RPMI8226 (cell line): ENCODE measurements around the gene ARL2.
"Not testable (repeated sequence)": the region's sequence is repeated elsewhere in the genome, so short reads cannot be mapped to it uniquely, and the experiment has no call there.

ENCODE experiments used
- DNase-seq: peaks from one replicate; pipeline ENCODE4 v3.0.0-alpha.2; 2015

Gene ARL2

DNA sequence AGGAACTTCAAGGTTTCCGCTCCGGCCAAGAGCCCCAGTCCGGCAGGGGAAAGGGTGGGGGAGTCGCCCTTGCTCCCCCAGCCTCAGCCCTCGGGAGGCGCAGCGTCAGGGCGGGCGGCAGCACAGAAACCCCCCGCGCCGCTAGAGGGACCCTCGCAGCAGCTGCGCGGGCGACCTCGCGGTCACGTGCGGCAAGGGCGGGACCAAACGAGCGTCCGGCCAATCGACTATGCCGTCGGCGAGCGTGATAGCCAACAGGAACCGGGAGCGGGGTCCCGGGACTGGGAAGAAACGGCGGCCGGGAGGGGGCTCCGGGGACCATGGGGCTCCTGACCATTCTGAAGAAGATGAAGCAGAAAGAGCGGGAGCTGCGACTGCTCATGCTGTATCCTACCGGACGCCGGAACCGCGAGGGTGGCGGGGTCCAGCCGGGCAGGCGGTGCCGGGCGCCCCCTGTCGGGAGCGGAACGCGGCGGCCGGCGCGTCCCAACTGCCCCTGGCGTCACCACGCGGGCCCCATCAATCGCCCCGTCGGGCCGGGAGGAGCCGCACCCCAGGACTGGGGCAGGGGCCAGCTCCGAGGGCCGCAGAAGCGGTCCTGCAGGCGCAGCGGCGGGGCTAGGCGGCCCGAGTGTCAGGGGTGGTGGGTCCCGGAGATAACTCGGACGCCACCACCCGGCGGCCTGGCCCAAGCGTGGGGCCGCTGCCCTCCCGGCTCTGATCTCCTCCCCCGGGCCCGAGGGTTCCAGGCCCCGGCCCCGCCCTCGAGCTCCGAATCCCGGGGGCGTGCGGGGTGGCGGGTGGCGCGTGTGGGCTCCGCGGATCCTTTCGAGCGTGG is at the start of gene ARL2:
ARL2 (plus strand) TSS at position 273 of the 838 bp plus-strand sequence; CDS start at position 321, 48 bp downstream.
- DNase-seq: peak; percentile 95

GRCh38 chr11:64967375-64967774 is 46.6 kb upstream of the ARL2 start:
- DNase-seq: no peak

DNA sequence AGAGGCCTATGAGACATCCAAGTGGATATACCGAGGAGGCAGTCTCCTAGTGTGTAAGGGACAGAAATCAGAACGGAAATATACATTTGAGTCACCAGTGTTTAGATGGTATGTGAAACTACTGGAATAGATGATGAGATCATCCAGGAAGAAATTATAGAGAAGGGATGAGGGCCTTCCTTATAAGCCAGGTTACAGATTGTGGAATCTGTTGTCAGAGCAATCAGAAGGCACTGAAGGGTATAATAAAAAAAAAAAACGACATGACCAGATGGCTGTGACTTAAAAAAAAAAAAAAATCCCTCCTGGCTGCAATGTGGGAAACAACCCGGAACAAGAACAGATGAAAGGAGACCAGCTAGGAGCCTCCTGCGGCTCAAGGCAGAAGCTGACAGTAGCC is 44.8 kb upstream of the ARL2 start:
- no peak for DNase-seq

DNA sequence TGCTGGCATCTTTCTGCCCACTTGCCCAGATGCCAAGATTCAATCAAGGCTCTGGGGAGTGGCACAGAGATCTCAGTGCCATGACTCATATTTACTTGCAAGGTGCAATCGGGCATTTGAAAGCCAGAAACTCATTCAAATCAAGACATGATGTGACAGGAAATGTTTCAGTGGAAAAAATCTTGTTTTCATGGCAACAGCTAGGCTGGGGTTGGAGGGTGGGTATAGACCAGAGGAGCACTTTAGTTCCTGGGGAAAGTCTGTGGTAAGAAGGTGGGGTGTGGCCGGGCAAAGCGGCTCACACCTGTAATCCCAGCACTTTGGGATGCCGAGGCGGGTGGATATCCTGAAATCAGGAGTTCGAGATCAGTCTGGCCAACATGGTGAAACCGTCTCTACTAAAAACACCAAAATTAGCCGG is 43.2 kb upstream of the ARL2 start:
- DNase-seq: peak; percentile 25

DNA sequence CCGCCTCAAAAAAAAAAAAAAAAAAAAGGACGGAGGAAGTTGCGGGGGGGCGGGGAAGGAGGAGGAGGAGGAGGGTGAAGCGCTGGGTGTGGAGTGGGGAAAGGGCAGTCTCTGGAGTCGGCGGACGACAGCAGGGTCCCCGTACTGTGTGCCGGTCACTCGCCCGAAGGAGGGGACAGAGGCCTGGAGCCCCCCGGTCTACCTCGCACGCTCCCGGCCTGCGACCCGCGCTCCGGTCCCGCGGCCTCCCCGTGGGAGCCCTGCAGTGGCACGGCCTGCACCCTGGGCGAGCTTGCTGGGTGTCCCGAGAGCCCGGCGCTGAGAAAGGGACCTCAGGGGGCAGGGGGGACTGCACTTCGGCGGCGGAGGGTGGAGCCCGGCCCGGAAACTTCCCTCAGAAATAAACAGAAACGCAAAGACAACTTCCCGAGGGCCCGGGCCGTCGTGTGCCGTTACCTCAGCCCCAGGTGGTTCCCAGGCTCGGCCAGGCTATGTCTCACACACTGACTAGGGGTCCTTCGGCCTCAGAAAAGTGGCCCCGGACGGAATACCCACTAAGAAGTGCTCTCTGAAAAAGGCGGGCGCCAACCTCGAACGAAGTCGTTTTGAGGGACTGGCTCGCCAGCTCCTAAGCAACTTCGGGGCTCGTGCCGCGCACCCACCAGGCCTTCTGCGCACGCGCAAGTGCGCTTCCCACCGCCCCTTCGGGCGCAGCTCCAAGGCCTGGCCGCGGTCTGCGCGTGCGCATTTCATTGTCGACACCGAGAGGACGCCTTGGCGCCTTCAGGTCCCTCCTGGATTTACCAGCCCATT is 42.3 kb upstream of the ARL2 start, which contains the start of gene MAJIN:
MAJIN (minus strand) TSS at position 688 of the 813 bp plus-strand sequence. CDS start 12,703 bp downstream, outside the sequence.
- DNase-seq: peak; percentile 82

DNA sequence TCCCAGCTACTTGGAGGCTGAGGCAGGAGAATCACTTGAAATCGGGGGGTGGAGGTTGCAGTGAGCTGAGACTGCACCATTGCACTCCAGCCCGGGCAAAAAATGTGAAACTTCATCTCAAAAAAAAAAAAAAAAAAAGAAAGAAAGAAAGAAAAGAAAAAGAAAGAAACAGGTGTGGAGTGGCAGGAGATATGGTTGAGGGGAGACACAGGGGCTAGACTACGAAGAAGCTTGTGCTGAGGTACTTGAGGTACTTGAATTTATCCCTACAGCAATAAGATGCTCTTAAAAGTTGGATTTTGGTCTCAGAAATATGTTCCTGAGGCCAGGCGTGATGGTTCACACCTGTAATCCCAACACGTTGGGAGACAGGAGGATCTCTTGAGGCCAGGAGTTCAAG is 39.8 kb upstream of the ARL2 start:
- no peak for DNase-seq

- DNase-seq: no peak
These were observed 37.3 kb upstream of the ARL2 start for GRCh38 chr11:64976651-64977050.

- not testable (repeated sequence) for DNase-seq
These were observed 30.6 kb upstream of the ARL2 start for GRCh38 chr11:64983339-64983738.

DNA sequence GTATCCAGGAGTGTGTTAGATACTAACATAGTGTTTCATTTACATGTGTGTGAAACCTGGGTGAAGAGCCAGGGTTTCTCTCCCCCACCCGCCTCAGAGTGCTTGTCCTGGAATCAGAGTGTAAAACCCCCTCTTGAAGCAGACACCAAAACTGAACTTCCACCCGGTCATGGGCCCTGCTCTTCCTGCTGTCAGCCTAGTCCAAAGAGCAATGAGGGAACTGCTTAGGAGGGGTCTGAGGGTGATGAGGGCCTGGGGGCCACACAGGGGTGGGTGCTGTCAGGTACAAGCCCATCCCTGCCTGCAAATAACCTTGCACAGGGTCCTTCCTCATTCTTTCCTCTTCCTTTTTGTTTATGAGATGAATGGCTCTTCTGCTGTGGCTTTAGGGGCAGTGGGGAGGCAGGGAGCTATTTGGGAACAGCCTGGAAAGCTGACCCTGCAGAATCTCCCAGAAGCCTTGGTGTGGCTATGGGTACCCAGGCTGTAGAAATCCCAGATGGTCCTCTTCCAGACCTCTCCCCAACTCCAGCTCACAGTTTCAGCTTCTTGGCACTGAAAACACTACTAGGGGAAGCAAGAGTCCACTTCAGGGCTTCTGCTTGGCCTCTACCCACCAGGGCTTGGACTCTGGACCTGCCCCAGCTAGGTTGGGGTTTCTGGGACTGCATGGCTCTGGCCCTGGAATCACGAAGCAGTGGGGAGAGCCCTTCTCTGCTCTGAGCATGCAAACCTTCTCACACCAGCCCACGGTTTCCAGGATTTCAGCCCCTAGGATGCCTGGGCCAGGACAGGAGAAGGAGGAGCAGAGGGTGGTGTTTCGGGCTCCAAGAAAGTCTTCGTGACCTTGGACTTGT is 25.7 kb upstream of the ARL2 start:
- no peak for DNase-seq

DNA sequence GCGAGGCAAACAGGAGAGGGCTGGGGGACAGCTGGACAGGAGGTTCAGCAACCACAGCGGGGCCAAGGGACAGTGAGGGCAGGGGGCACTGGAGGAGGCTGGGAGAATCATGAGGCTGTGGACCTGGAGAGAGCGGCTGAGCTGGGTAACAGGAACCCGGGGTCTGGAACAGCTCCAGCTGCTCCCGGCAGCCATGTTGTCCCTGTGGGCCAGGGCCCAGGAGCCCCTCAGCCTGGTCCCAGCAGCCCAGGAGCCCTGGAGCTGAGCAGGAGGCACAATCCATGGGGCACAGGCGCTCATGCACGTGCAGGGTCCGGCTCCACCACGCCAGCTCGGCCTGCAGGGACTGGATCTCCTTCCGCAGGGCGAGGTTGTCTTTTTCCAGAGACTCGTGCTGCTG is 24.5 kb upstream of the ARL2 start:
- DNase-seq: no peak

DNA sequence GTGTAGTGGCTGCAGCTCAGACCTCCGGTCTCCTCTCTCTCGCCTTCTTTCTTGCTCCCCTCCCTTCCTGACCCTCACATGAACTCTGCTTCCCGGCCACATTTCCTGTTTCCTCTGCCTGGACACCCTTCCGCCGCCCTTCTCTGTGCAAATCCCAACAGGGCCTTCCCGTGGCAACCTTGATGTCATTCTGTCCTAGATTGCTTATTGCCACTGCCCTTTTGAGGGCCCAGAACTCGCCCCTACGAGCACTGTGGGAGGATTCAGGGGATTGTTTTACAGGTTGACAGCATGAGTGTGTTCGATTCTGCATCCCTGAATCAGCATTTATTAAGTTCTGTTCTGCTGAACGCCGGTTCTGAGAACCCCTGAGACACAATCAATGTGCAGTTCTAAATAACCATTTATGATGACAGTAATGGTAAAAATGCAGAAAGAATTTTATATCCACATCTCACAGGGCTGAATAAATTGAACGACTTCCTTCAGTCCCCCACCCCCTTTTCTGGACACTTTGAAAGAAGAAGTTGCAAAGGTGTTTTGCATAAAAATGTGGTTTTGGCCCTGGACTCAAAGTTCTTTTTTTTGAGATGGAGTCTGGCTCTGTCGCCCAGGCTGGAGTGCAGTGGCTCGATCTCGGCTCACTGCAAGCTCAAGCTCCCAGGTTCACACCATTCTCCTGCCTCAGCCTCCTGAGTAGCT is 23.6 kb upstream of the ARL2 start:
- peak; percentile 27 for DNase-seq

DNA sequence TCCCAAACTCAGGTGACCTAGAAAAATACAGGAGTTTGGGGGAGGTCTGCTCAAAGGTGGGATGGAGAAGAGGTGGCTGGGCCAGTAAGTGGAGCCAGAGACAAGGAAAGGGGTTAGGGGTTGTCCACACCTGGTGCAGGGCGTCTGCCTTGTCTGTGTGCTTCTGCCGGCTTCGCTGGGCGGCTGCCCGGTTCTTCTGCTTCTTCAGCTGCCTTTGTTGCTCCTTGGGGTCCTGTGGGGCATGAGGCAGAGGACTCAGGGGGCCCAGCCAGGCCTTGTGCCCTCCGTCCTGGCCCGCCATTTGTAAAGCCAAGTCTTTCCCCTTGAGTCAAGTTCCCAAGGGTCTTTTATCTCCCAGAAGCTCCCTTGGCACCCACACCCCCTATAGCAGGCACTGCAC is 19.6 kb upstream of the ARL2 start:
- no peak for DNase-seq

DNA sequence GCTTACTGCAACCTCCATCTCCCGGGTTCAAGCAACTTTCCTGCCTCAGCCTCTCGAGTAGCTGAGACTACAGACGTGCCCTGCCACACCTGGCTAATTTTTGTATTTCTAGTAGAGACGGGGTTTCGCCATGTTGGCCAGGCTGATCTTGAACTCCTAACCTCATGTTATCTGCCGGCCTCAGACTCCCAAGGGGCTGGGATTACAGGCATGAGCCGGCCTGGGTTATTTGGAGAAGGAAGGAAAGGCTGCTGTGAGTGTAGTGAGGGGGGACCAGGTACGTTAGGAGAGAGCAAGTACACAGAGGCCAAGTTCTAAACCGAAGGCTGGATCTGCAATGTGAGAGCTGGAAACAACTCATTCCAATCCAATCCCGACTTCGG is 17.6 kb upstream of the ARL2 start:
- DNase-seq: no peak

DNA sequence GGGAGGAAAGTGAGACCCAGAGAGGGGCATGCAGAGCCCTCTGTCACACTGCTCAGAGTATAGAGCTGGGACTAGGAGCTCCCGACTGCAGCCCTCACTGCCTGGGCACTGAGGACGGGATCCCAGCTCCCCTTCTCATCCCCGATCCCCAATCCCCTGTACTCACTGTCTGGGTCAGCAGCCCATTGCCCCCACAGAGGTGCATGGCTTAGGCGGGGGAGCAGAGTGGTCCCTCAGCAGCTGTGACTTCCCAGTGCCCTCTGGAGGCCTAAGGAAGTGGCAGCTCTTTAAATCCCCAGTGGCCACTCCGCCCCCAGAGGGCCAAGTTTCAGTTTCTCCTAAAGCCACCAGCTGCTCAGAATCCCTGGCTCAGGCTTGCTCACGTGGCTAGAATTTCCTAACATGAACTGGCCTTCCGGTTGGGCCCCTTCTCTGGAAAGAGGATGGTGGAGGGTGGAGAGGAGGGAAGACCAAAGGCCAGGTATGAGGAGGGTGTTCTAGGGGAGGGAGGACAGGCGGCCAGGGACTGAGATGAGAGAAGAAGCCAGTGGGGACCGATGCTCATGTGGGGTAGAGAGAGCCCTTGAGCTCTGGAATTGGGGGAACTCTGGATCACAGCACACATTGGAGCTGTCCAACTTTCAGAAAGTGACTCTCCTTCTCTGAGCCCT is 17.1 kb upstream of the ARL2 start, which contains the start of gene BATF2:
BATF2 (minus strand) TSS at position 262 of the 671 bp plus-strand sequence; CDS start at position 205, 57 bp downstream.
- peak; percentile 73 for DNase-seq

DNA sequence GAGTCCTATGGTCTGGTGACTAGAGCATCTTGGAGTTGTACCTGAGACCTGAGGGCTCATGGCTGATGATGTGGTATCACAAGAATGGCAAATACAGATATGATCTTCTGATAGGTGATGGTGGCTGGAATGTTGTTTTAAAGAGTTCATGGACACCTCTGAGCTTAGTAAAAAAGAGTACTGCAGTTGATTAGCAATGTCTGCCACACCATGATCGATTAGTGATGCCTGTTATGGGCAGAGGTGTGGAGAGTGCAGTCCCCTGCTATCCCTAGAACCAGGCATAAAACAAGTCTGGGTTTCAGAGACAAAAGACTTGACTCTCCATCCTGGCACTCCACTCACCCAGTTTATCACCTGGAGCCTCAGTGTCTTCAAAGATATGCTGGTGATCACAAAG is 15.8 kb upstream of the ARL2 start:
- DNase-seq: no peak

GRCh38 chr11:64998690-64999431 is 15.1 kb upstream of the ARL2 start:
- DNase-seq: no peak

DNA sequence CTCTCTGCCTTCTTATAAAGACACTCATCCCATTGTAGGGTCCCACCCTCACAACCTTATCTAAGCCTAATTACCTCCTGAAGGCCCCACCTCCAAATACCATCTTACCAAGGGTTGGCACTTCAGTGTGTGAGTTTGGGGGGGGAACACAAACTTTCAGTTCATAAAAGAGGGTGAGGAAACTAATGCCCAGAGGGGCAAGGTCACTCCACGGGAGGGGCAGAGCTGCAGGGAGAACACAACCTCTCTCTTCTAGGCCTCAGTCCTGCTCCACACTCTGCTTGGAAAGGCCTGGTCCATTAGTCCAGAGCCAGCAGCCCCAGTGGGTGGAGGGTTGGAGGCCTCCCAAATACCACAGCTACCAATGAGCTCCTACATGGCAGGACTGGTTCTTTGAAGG is 14.5 kb upstream of the ARL2 start:
- DNase-seq: no peak

DNA sequence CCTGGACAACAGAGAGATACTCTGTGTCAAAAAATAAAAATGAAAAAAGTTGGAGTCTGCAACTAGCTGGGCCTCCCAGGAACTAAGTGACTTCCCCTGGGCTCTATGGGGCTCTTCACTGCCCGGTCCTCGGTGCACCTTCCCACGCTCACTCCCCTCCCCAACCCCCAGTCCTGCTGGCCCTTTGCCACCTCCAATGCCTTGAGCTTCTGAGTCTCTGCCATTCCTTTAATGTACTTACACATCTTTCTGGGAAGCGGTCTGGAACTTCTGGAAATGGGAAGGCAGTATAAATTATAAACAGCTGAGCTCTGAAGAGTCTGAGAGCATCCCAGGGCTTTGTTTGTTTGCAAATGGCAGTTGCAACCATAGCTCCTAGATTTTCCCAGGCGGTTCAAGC is 11.3 kb upstream of the ARL2 start:
- DNase-seq: no peak

GRCh38 chr11:65003282-65003681 is 10.7 kb upstream of the ARL2 start:
- no peak for DNase-seq

DNA sequence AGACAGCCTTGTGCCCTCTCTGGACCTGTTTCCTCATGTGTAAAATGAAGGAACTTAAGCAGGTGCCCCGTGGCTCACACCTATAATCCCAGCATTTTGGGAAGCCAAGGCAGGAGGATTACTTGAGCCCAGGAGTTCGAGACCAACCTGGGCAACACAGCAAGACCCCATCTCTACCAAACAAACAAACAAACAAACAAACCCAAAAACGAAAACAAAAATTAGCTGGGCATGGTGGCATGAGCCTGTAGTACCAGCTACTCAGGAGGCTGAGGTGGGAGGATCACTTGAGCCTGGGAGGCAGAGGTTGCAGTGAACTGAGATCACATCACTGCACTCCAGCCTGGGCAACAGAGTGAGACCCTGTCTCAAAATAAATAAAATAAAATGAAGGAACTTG is 10.0 kb upstream of the ARL2 start:
- not testable (repeated sequence) for DNase-seq

GRCh38 chr11:65008016-65008415 is 5.9 kb upstream of the ARL2 start:
- DNase-seq: no peak
